Endothelial cell of umbilical vein (primary cell): ENCODE measurements around the gene NAXD. TPM values are rescaled to one million over a fixed set of nuclear protein-coding genes. Genes with fewer than 3 reads are reported as not detected.

Source experiments
- BruUV-seq: library from RNA; stranded (reverse); fragments of 400-500 nt; replicated peaks from 2 replicates; lab custom pipeline; 2021; lab: Mats Ljungman, UMichigan
- CTCF ChIA-PET: fragments of 300-600, 350-600 bp; sonication (Branson Sonifier 250); formaldehyde crosslinking; loops from one replicate; lab custom pipeline; 2021; ENCODE audit warnings: antibody characterized with exemption, inconsistent platforms; lab: Charles Lee
- POLR2A ChIA-PET: fragments of 300-600, 350-600 bp; sonication (Branson Sonifier 250); formaldehyde crosslinking; loops from one replicate; lab custom pipeline; 2021; ENCODE audit warnings: antibody characterized with exemption, inconsistent platforms; lab: Charles Lee
- DNase-seq: peaks from one replicate; pipeline ENCODE4 v3.0.0-alpha.2; 2011; ENCODE audit warnings: low read depth, low spot score
- FAIRE-seq: peaks from 2 replicates; lab custom pipeline; 2011; peaks lifted over from hg19 to GRCh38; lab: Jason Lieb, UNC
- H2AFZ ChIP-seq: 2 replicates; pipeline ENCODE4 v1.6.0; 2012; ENCODE audit warnings: low read depth, low read length, control low read depth, inconsistent platforms
- H3K27ac ChIP-seq: 2 replicates; pipeline ENCODE4 v1.5.1; 2011; ENCODE audit warnings: low read depth, mild to moderate bottlenecking, control low read depth, low read length, moderate library complexity; ENCODE audit not compliant: insufficient read depth
- H3K27me3 ChIP-seq, 2 experiments: 2 replicates each; pipeline versions ENCODE4 v1.6.0 to v1.6.1; 2011; ENCODE audit warnings: low read length in 2 of 2, mixed read lengths in 1 of 2; ENCODE audit not compliant: control insufficient read depth in 2 of 2, insufficient read depth in 2 of 2
- H3K36me3 ChIP-seq, 2 experiments: 2 replicates in 1 of 2; 3 replicates in 1 of 2; pipeline ENCODE4 v1.5.1; 2011; ENCODE audit warnings: low read length in 2 of 2, mild to moderate bottlenecking in 1 of 2, moderate library complexity in 1 of 2; ENCODE audit not compliant: control insufficient read depth in 2 of 2, insufficient read depth in 2 of 2; ENCODE audit errors: extremely low read depth in 1 of 2
- H3K4me1 ChIP-seq: 3 replicates; pipeline ENCODE4 v1.5.1; 2011; ENCODE audit warnings: mild to moderate bottlenecking, low read length; ENCODE audit not compliant: control insufficient read depth, insufficient read depth; ENCODE audit errors: extremely low read depth
- H3K4me2 ChIP-seq: 2 replicates; pipeline ENCODE4 v1.6.1; 2011; ENCODE audit warnings: low read length, control low read depth, mixed read lengths; ENCODE audit not compliant: insufficient read depth
- H3K4me3 ChIP-seq, 3 experiments: fragments of 200-600 bp in 1 of 3; sonication (generic), shearing (Covaris generic) in 1 of 3; replicated peaks in 1 of 3; 2 replicates each; pipeline ENCODE4 v1.5.1; 2011 to 2016; ENCODE audit warnings: control low read depth in 3 of 3, low read length in 3 of 3, mild to moderate bottlenecking in 2 of 3, inconsistent platforms in 1 of 3, low read depth in 1 of 3, moderate library complexity in 1 of 3; ENCODE audit not compliant: insufficient read depth in 1 of 3
- H3K79me2 ChIP-seq: 2 replicates; pipeline ENCODE4 v1.6.0; 2012; ENCODE audit warnings: low read length, inconsistent platforms; ENCODE audit not compliant: control insufficient read depth, insufficient read depth
- H3K9ac ChIP-seq: replicated peaks from 2 replicates; pipeline ENCODE3; 2011; ENCODE audit warnings: low read length, control low read depth; ENCODE audit not compliant: insufficient read depth; ENCODE audit errors: extremely low read depth
- H3K9me1 ChIP-seq: replicated peaks from 3 replicates; pipeline ENCODE4 v1.6.0; 2011; ENCODE audit warnings: mild to moderate bottlenecking, low read length; ENCODE audit not compliant: control insufficient read depth, insufficient read depth; ENCODE audit errors: extremely low read depth
- H3K9me3 ChIP-seq: replicated peaks from 2 replicates; pipeline ENCODE4 v1.5.1; 2012; ENCODE audit warnings: low read length, inconsistent platforms; ENCODE audit not compliant: control insufficient read depth, insufficient read depth
- H4K20me1 ChIP-seq: replicated peaks from 2 replicates; pipeline ENCODE3; 2011; ENCODE audit warnings: mild to moderate bottlenecking, low read length; ENCODE audit not compliant: control insufficient read depth, insufficient read depth; ENCODE audit errors: extremely low read depth
- EZH2 ChIP-seq: IDR thresholded peaks from 2 replicates; pipeline ENCODE4 v1.6.1; 2012; ENCODE audit warnings: borderline replicate concordance, low read depth, mild to moderate bottlenecking, moderate library complexity, low read length, inconsistent platforms; ENCODE audit not compliant: severe bottlenecking
- FOS ChIP-seq: IDR thresholded peaks from 2 replicates; pipeline ENCODE4 v1.6.1; 2011; ENCODE audit warnings: mild to moderate bottlenecking, low read length, moderate library complexity, borderline replicate concordance; ENCODE audit not compliant: insufficient read depth
- GATA2 ChIP-seq: IDR thresholded peaks from 2 replicates; pipeline ENCODE4 v1.7.0; 2011; ENCODE audit warnings: low read depth, mild to moderate bottlenecking, moderate library complexity, mixed read lengths, low read length; ENCODE audit not compliant: insufficient read length, insufficient read depth
- JUN ChIP-seq: IDR thresholded peaks from 2 replicates; pipeline ENCODE4 v1.6.1; 2011; ENCODE audit warnings: borderline replicate concordance, low read depth; ENCODE audit not compliant: insufficient read length, insufficient read depth
- MYC ChIP-seq: IDR thresholded peaks from one replicate; pipeline ENCODE4 v1.6.1; 2011; ENCODE audit warnings: mild to moderate bottlenecking, low read depth, low read length
- POLR2A ChIP-seq: IDR thresholded peaks from 2 replicates; pipeline ENCODE4 v1.6.1; 2012; ENCODE audit warnings: low read depth, mild to moderate bottlenecking, control low read depth, low read length
- POLR2AphosphoS5 ChIP-seq: IDR thresholded peaks from 2 replicates; pipeline ENCODE4 v1.6.1; 2012; ENCODE audit warnings: low read depth, mild to moderate bottlenecking, control low read depth, low read length, moderate library complexity; ENCODE audit not compliant: insufficient read depth
- dilution Hi-C: fragments of 300-500 bp; cut with MboI; formaldehyde crosslinking; loops from one replicate; pipeline ENCODE4 v1.15.0; 2019; ENCODE audit warnings: low sequenced_read_pairs; ENCODE audit not compliant: extremely low pct_ligation_motif_present
- intact Hi-C: fragments of 100-400 bp; cut with micrococcal nuclease; formaldehyde crosslinking; loops from one replicate; pipeline ENCODE4 v1.10.0; 2022
- polyA plus RNA-seq, 4 experiments: library from polyadenylated mRNA; depleted of rRNA in 3 of 4; stranded (reverse) in 3 of 4; unstranded in 1 of 4; fragments of >200 nt; gene quantifications; 2 replicates each; pipeline versions ENCODE4 v1.2.1 to v1.2.3, GENCODE V29; 2011 to 2012; ENCODE audit warnings: missing spikeins in 1 of 4
- total RNA-seq: library from RNA; stranded (reverse); gene quantifications from 2 replicates; pipeline ENCODE4 v1.2.3, GENCODE V29; 2021
- TF ChIP-seq, protein P1 (sequence below), 2 donors: IDR thresholded peaks; 1 replicate in 1 of 2; 2 replicates in 1 of 2; pipeline ENCODE4 v1.5.1; 2011; ENCODE audit warnings: low read length in 2 of 2, mild to moderate bottlenecking in 2 of 2, moderate library complexity in 2 of 2, control low read depth in 1 of 2, inconsistent platforms in 1 of 2, low read depth in 1 of 2; ENCODE audit not compliant: insufficient read depth in 1 of 2; ENCODE audit errors: extremely low read depth in 1 of 2
- TF ChIP-seq, protein P2 (sequence below): IDR thresholded peaks from 2 replicates; pipeline ENCODE4 v1.6.1; 2011; ENCODE audit not compliant: insufficient read depth, insufficient read length

Gene NAXD
- total and polyA plus RNA-seq, 2 donors (not counting 3 experiments of a cell fraction or from before 2014, with no cell fraction given) = 19.9 to 42.9 TPM

DNA sequence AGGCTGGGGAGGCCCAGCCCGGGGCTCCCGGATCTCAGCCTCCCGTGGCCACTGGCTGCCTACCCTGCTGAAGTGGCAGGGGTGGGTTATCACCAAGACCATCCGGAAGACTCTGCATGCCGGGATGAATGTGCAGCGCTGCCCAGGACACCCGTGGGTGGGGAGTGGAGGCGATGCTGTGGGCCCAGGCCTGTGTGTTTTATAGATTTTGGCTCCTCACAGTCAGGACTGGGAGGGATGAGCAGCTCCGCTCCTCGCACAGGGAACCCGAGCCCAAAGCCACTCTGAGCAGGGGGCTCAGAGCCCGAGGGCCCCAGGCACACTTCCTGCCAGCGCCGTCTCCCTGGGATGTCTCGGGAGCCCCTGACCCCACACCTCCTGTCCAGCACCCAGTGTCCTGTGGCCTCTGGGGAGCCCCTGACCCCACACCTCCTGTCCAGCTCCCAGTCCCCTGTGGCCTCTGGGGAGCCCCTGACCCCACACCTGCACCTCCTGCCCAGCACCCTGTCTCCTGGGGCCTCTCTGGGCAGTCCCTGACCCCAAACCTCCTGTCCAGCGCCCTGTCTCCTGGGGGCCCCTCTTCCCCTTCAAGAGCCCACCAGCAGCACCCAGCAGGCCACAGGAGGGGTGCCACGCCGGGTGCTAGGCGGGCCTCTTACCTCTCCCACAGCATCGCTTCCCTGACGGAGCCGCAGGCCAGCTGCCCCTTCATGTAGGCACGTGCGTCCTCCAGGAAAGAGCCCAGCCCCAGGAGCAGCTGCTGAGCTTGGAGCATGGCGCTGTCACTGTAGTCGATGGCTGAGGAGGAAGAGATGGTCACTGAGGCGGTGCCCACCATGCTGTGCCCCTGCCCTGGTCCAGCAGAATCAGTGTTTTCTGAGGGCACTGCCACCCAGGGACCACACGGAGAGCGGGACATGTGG lies 31.4 kb downstream of the NAXD start:
- DNase-seq (no peak), FAIRE-seq (no peak)
- H2AFZ ChIP-seq = no peak overlapping the region
- TF ChIP-seq, protein P1, sequence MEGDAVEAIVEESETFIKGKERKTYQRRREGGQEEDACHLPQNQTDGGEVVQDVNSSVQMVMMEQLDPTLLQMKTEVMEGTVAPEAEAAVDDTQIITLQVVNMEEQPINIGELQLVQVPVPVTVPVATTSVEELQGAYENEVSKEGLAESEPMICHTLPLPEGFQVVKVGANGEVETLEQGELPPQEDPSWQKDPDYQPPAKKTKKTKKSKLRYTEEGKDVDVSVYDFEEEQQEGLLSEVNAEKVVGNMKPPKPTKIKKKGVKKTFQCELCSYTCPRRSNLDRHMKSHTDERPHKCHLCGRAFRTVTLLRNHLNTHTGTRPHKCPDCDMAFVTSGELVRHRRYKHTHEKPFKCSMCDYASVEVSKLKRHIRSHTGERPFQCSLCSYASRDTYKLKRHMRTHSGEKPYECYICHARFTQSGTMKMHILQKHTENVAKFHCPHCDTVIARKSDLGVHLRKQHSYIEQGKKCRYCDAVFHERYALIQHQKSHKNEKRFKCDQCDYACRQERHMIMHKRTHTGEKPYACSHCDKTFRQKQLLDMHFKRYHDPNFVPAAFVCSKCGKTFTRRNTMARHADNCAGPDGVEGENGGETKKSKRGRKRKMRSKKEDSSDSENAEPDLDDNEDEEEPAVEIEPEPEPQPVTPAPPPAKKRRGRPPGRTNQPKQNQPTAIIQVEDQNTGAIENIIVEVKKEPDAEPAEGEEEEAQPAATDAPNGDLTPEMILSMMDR (IDR thresholded peaks at IDR 0.05; ENCODE audit: extremely low read depth in 1 of 2, insufficient read depth in 1 of 2, low read depth in 1 of 2, low read length in 2 of 2) = no peak
- TF ChIP-seq POLR2AphosphoS5 = no peak
- no peak for TF ChIP-seq GATA2
- no peak for TF ChIP-seq MYC
- TF ChIP-seq EZH2 = no peak
- TF ChIP-seq, protein P2, sequence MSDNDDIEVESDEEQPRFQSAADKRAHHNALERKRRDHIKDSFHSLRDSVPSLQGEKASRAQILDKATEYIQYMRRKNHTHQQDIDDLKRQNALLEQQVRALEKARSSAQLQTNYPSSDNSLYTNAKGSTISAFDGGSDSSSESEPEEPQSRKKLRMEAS = no peak
- TF ChIP-seq JUN = no peak
- TF ChIP-seq POLR2A = no peak
- TF ChIP-seq FOS = no peak
- no peaks in the 10 kb centered on the region for H3K9me1 ChIP-seq
- H3K79me2 ChIP-seq = no peaks in the 10 kb centered on the region
- BruUV-seq = no TSS peak
- intact Hi-C loops (no loop called here), dilution Hi-C loops (no loop called here)
- no peak overlapping the region for H3K27ac ChIP-seq
- no peaks in the 10 kb centered on the region for H4K20me1 ChIP-seq
- H3K4me1 ChIP-seq = no peaks in the 10 kb centered on the region
- H3K4me2 ChIP-seq = no peak overlapping the region
- no peak overlapping the region for H3K4me3 ChIP-seq
- ChIA-PET POLR2A (no interaction called here), CTCF (interaction anchor here (1.3 to 2.2 kb wide), 3 partner anchors 53 to 191 kb away, joined by 5 to 7 read pairs (median 5); no protein-coding TSS in a partner anchor)
- H3K9ac ChIP-seq = no peak overlapping the region
- peaks cover 0 to 5% of the 10 kb centered on the region in 2 experiments for H3K36me3 ChIP-seq
- no peaks in the 10 kb centered on the region for H3K9me3 ChIP-seq
- no peaks in the 10 kb centered on the region for H3K27me3 ChIP-seq
